B cell (primary cell): ENCODE measurements around the gene ERBB3. TPM values are rescaled to one million over a fixed set of nuclear protein-coding genes. Genes with fewer than 3 reads are reported as not detected.

Source experiments
- ATAC-seq: fragments of 200-7000 bp; cut with Tn5 transposase; one replicate; pipeline ENCODE4 v1.10.0; 2021; ENCODE audit warnings: low read depth, mild to moderate bottlenecking, moderate number of reproducible peaks, moderate library complexity
- CTCF ChIA-PET: fragments of 350-600 bp; sonication (Branson Sonifier 250); formaldehyde crosslinking; loops from one replicate; lab custom pipeline; 2021; ENCODE audit warnings: antibody characterized with exemption, inconsistent platforms; lab: Charles Lee
- POLR2A ChIA-PET: fragments of 350-600 bp; sonication (Branson Sonifier 250); formaldehyde crosslinking; loops from one replicate; lab custom pipeline; 2021; ENCODE audit warnings: antibody characterized with exemption; lab: Charles Lee
- DNase-seq: peaks from one replicate; pipeline ENCODE4 v3.0.0; 2013
- H2AFZ ChIP-seq: 2 replicates; pipeline ENCODE4 v1.6.1; 2012; ENCODE audit warnings: mild to moderate bottlenecking, low read depth, low read length; ENCODE audit not compliant: insufficient read depth, poor library complexity, severe bottlenecking
- H3K27ac ChIP-seq, 2 donors: 1 replicate in 1 of 2; 2 replicates in 1 of 2; pipeline ENCODE4 v1.5.1; 2012 to 2013; ENCODE audit warnings: low read length in 2 of 2, mild to moderate bottlenecking in 2 of 2, moderate library complexity in 1 of 2
- H3K27me3 ChIP-seq, 4 experiments: fragments of 200-600 bp in 1 of 4; sonication (generic) in 1 of 4; replicated peaks in 1 of 4; 1 replicate in 2 of 4; 2 replicates in 2 of 4; pipeline versions ENCODE4 v1.6.1 to v1.7.0; 2013 to 2016; ENCODE audit warnings: low read length in 3 of 4, mild to moderate bottlenecking in 2 of 4, mixed read lengths in 1 of 4, moderate library complexity in 1 of 4; ENCODE audit not compliant: insufficient read depth in 4 of 4, control insufficient read depth in 3 of 4; ENCODE audit errors: control extremely low read depth in 1 of 4
- H3K36me3 ChIP-seq, 2 experiments: replicated peaks in 1 of 2; 1 replicate in 1 of 2; 2 replicates in 1 of 2; pipeline versions ENCODE4 v1.6.1 to v1.7.1; 2013; ENCODE audit warnings: low read length in 1 of 2; ENCODE audit not compliant: insufficient read depth in 2 of 2, control insufficient read depth in 1 of 2; ENCODE audit errors: control extremely low read depth in 1 of 2, extremely low read depth in 1 of 2
- H3K4me1 ChIP-seq, 2 donors: fragments of 200-600 bp in 1 of 2; sonication (generic) in 1 of 2; 1 replicate in 1 of 2; 2 replicates in 1 of 2; pipeline versions ENCODE4 v1.5.1 to v1.6.1; 2013 to 2017; ENCODE audit warnings: low read length in 2 of 2; ENCODE audit not compliant: control insufficient read depth in 2 of 2, insufficient read depth in 2 of 2
- H3K4me2 ChIP-seq: replicated peaks from 2 replicates; pipeline ENCODE3; 2012; ENCODE audit warnings: mild to moderate bottlenecking, low read depth, low read length; ENCODE audit not compliant: poor library complexity, severe bottlenecking
- H3K4me3 ChIP-seq, 5 experiments: fragments of 200-600 bp in 1 of 5; sonication (generic) in 1 of 5; 1 replicate in 3 of 5; 2 replicates in 2 of 5; pipeline versions ENCODE4 v1.5.1 to v1.7.0; 2011 to 2016; ENCODE audit warnings: low read length in 4 of 5, mild to moderate bottlenecking in 4 of 5, low read depth in 2 of 5, control low read depth in 1 of 5, moderate library complexity in 1 of 5; ENCODE audit not compliant: insufficient read depth in 1 of 5; ENCODE audit errors: control extremely low read depth in 1 of 5, extremely low read depth in 1 of 5
- H3K79me2 ChIP-seq: fragments of 200-600 bp; sonication (generic); one replicate; pipeline ENCODE4 v1.6.0; 2016; ENCODE audit warnings: low read length; ENCODE audit not compliant: control insufficient read depth, insufficient read depth
- H3K9ac ChIP-seq: fragments of 200-600 bp; sonication (generic); 2 replicates; pipeline ENCODE4 v1.6.1; 2017; ENCODE audit warnings: mild to moderate bottlenecking, low read length, moderate library complexity
- H3K9me3 ChIP-seq, 3 donors: one replicate each; pipeline versions ENCODE4 v1.6.1 to v1.7.1; 2013; ENCODE audit warnings: low read length in 2 of 3; ENCODE audit not compliant: control insufficient read depth in 2 of 3, insufficient read depth in 1 of 3; ENCODE audit errors: control extremely low read depth in 1 of 3
- H4K20me1 ChIP-seq: 2 replicates; pipeline ENCODE4 v1.6.0; 2012; ENCODE audit warnings: mild to moderate bottlenecking, low read length; ENCODE audit not compliant: insufficient read depth, control insufficient read depth, poor library complexity, severe bottlenecking
- H3K27ac Mint-ChIP-seq: one replicate; pipeline ENCODE4 v1.8.0; 2021; ENCODE audit warnings: mixed read lengths
- H3K27me3 Mint-ChIP-seq: one replicate; pipeline ENCODE4 v1.8.0; 2021; ENCODE audit warnings: mixed read lengths
- H3K4me1 Mint-ChIP-seq: one replicate; pipeline ENCODE4 v1.8.0; 2021; ENCODE audit warnings: mixed read lengths
- H3K4me3 Mint-ChIP-seq: one replicate; pipeline ENCODE4 v1.8.0; 2021; ENCODE audit warnings: mixed read lengths
- H3K9me3 Mint-ChIP-seq: one replicate; pipeline ENCODE4 v1.8.0; 2022; ENCODE audit warnings: mixed read lengths; ENCODE audit not compliant: insufficient read depth
- CTCF ChIP-seq: fragments of 200-600 bp; IDR thresholded peaks from one replicate; pipeline ENCODE4 v1.8.0; 2022; ENCODE audit warnings: antibody characterized with exemption, mild to moderate bottlenecking
- EZH2 ChIP-seq: IDR thresholded peaks from 2 replicates; pipeline ENCODE4 v1.6.1; 2012; ENCODE audit warnings: borderline replicate concordance, low read depth, mild to moderate bottlenecking, moderate library complexity, low read length; ENCODE audit not compliant: insufficient read depth, poor library complexity, severe bottlenecking
- WGBS: methylation state at CpG from one replicate; pipeline ENCODE4 v1.1.5; 2013; ENCODE audit warnings: missing lambda C conversion rate; ENCODE audit not compliant: insufficient coverage; 5-methylcytosine and 5-hydroxymethylcytosine counted together
- intact Hi-C: fragments of 100-400 bp; cut with micrococcal nuclease; formaldehyde crosslinking; loops from one replicate; pipeline ENCODE4 v1.10.0; 2022
- polyA plus RNA-seq: library from polyadenylated mRNA; depleted of rRNA; stranded (reverse); fragments of >200 nt; gene quantifications from 2 replicates; pipeline ENCODE4 v1.2.3, GENCODE V29; 2012
- total RNA-seq, 2 donors: library from RNA; stranded (reverse); fragments of 120-200 nt in 1 of 2; gene quantifications; 1 replicate in 1 of 2; 2 replicates in 1 of 2; pipeline versions ENCODE4 v1.2.3 to v1.2.4, GENCODE V29; 2013 to 2022

ERBB3 gene
- total and polyA plus RNA-seq, 2 donors (not counting 1 experiment from before 2014, with no cell fraction given) = 0.10 TPM; not detected in 1

GRCh38 chr12:56146492-56147460, 66.8 kb downstream of the ERBB3 start:
- Mint-ChIP-seq H3K9me3 (no peaks in the 10 kb centered on the region), H3K4me3 (no peak overlapping the region), H3K4me1 (peaks cover 21% of the 10 kb centered on the region), H3K27ac (peak overlapping the region; percentile 63), H3K27me3 (no peaks in the 10 kb centered on the region)
- H3K4me1 ChIP-seq = peaks cover 6 to 7% of the 10 kb centered on the region in 2 donors
- no peaks in the 10 kb centered on the region for H3K27me3 ChIP-seq
- 81% methylated on average over 4 of the region's 13 CpGs for WGBS
- no peak overlapping the region for H3K9ac ChIP-seq
- TF ChIP-seq CTCF (no peak), EZH2 (no peak)
- no peak overlapping the region for H3K27ac ChIP-seq
- peaks cover 6% of the 10 kb centered on the region for H4K20me1 ChIP-seq
- intact Hi-C loops = no loop called here
- no peak overlapping the region for H3K4me3 ChIP-seq
- no peak overlapping the region for H2AFZ ChIP-seq
- H3K79me2 ChIP-seq = peaks cover 9% of the 10 kb centered on the region
- H3K9me3 ChIP-seq = no peaks in the 10 kb centered on the region
- peaks cover 0 to 40% of the 10 kb centered on the region in 2 experiments for H3K36me3 ChIP-seq
- ATAC-seq (no peak), DNase-seq (no peak)
- ChIA-PET CTCF (interaction anchor here (0.6 to 0.7 kb wide), 2 partner anchors 43 to 1643 kb away, joined by 3 to 5 read pairs; partner anchors contain the start of gene PA2G4), POLR2A (interaction anchor here (0.6 to 1.2 kb wide), 3 partner anchors 15 to 1080 kb away, joined by 3 to 7 read pairs (median 5); no protein-coding TSS in a partner anchor)
- no peak overlapping the region for H3K4me2 ChIP-seq
